Measurements from ENCODE around the gene KPNA4.

KPNA4 gene

DNA sequence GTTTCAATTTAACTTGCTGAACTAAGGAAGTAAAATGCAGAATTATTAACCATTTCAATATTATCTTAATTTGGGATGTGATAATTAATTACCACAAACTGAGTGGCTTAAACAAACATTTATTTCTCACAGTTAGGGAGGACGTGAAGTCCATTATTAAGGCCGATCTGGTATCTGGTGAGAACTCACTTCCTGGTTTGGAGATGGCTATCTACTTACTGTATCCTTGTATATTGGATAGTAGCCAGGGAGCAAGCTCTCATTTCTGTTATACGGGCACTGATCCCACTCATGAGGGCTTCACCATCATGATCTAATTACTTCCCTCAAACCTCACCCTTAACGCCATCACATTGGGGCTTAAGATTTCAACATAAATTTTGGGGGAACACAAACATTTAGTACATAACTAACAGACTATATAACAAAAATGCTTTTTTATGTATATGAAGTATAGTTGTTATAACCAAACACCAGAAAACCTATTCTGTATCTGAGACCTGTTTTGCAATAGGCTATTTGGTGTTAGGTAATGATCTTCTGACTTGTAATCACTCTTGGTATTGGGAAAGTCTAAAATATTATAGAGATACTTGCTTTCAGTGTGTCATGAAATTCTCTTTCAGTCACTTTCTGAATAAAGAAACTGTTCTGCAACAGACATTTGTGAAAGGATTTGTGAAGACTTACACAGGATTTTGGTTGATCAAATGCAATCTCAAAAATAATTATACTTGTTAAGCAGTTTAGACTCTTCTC is 4.7 kb upstream of the KPNA4 start:
- H3K4me3 ChIP-seq, result no peak overlapping the region
- no peak overlapping the region for H3K27ac ChIP-seq
- no peak for DNase-seq (ENCODE audit: low spot score)
- TF ChIP-seq, protein P1, sequence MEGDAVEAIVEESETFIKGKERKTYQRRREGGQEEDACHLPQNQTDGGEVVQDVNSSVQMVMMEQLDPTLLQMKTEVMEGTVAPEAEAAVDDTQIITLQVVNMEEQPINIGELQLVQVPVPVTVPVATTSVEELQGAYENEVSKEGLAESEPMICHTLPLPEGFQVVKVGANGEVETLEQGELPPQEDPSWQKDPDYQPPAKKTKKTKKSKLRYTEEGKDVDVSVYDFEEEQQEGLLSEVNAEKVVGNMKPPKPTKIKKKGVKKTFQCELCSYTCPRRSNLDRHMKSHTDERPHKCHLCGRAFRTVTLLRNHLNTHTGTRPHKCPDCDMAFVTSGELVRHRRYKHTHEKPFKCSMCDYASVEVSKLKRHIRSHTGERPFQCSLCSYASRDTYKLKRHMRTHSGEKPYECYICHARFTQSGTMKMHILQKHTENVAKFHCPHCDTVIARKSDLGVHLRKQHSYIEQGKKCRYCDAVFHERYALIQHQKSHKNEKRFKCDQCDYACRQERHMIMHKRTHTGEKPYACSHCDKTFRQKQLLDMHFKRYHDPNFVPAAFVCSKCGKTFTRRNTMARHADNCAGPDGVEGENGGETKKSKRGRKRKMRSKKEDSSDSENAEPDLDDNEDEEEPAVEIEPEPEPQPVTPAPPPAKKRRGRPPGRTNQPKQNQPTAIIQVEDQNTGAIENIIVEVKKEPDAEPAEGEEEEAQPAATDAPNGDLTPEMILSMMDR (IDR thresholded peaks at IDR 0.05), result no peak

DNA sequence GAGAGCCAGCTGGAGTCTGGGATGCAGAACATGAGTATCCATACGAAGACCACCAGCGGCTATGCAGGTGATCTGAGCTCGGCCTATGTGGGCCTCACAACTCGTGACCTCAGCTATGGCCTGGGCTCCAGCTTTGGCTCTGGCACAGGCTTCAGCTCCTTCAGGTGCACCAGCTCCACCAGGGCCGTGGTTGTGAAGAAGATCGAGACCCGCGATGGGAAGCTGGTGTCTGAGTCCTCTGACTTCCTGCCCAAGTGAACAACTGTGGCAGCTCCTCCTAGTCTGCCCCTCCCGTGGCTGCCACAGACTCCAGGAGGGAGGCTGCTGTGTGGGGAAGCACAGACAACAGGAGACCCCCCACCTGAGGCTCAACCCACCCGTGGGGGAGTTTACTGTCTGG is 3.6 kb upstream of the KPNA4 start:
- Histone ChIP-seq H3K4me3 (no peak overlapping the region), H3K27ac (no peak overlapping the region)
- TF ChIP-seq, protein P1 (IDR thresholded peaks at IDR 0.05), result no peak
- no peak for DNase-seq (ENCODE audit: low spot score)

DNA sequence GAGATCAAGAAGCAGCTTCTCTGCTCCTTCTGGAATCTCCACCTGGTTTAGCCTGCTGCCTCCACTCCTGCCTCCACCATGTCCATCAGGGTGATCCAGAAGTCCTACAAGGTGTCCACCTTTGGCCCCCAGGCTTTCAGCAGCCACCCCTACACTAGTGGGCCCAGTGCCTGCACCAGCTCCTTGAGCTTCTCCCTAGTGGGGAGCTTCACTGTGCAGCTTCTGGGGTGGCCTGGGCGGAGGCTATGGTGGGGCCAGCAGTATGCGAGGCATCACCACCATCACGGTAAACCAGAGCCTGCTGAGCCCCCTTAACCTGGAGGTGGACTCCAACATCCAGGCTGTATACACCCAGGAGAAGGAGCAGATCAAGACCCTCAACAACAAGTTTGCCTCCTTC is 2.4 kb upstream of the KPNA4 start:
- H3K27ac ChIP-seq, result no peak overlapping the region
- H3K4me3 ChIP-seq, result no peak overlapping the region
- no peak for DNase-seq (ENCODE audit: low spot score)
- TF ChIP-seq, protein P1 (IDR thresholded peaks at IDR 0.05), result no peak

DNA sequence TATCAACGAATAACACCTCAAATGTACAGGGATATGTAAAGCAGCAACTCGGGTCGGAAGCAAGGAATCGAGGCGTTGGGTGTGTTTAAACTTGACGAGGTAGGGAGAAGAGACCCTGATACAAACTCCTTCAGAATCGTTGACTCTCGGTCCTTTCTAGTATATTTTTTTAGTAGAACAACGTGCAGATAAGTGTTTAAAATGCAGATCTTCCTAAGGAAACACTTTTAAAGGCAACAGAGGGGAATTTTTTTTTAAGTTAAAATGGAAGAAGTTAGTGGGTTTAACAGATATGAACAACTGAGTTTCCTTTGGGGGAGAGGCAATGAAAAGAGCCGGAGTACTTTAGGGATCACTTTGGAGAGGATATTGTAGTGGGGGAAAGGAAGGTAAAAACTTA is 1.1 kb upstream of the KPNA4 start:
- H3K27ac ChIP-seq, result peak overlapping the region; percentile 97 to 99
- peak overlapping the region; percentile 88 for H3K4me3 ChIP-seq
- TF ChIP-seq, protein P1 (IDR thresholded peaks at IDR 0.05), result no peak
- DNase-seq (ENCODE audit: low spot score), result no peak

DNA sequence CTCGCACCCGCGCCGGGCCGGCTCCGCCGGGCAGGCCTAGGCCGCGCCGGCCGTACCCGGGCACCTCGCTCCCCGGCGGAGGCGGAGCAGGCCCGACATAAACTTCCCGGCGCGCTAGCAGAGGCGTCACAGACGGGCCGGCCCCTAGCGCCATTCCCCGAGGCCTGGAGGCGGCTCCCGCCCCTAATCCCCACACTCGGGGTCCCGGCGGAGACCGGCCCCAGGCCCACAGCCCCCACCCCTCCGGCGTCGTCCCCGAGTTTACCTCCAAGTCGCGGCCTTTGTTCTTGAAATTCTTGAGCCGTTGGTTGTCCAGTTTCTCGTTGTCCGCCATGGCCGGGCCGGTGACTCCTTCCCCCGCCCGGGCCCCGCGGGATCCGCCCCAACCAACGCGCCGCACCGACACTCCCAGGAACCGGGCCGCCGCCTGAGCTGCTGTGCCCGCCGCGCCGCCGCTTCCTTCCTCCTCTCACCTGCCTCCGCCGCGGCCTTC is 376 bp downstream of the KPNA4 start:
- Histone ChIP-seq H3K27ac (peak overlapping the region; percentile 97 to 99), H3K4me3 (peak overlapping the region; percentile 88)
- no peak for DNase-seq (ENCODE audit: low spot score)
- TF ChIP-seq, protein P1 (IDR thresholded peaks at IDR 0.05), result no peak

DNA sequence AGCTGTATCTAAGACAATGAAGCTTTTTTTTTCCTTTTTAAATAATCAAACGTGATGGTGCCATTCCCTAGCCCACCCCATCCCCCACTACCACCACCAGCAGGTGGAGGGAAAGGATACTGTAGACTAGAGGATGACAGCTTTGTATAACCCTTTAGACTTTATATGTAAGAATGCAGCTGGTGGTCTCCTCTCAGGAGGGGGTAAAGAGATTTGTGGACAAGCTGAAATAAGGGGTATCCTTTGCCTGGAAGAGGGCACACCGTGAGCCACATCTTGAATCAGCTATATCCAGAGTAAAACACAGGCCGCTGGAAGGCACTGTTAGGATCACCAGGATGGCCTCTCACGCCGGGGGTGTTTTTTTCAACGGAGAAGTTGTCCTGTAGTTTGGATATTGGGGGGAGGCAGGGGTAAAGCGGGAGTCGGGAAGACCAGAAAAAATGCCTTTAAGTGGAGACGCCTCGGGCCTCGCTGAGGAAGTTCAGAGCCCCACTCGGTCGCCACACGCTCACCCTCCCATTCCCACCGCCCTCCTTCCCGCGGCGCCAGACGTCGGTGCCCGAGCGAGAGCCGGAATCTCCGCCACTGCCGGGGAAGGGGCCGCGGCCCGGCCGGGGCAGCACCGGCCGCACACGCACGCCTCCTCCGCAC is 986 bp downstream of the KPNA4 start:
- DNase-seq (ENCODE audit: low spot score), result no peak
- TF ChIP-seq, protein P1 (IDR thresholded peaks at IDR 0.05), result no peak
- H3K4me3 ChIP-seq, result peak overlapping the region; percentile 88
- H3K27ac ChIP-seq, result peak overlapping the region; percentile 97 to 99

DNA sequence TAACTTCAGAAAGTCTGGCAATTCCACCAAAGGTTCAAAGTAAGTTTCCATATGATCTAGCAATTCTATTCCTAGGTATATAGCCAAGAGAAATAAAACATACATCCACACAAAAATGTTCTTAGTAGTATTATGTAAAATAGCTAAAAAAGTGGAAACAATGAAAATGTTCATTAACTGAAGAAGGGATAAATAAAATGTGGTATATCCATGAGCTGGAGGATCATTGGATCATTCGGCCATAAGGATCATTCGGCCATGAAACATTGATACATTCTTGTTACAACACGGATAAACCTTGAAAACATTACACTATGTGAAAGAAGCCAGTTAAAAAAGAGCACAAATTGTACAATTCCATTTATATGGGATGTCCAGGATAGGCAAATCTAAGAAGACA is 2.4 kb downstream of the KPNA4 start:
- TF ChIP-seq, protein P1 (IDR thresholded peaks at IDR 0.05), result no peak
- H3K4me3 ChIP-seq, result peak overlapping the region; percentile 22
- H3K27ac ChIP-seq, result no peak overlapping the region
- no peak for DNase-seq (ENCODE audit: low spot score)

Data from coronary artery (tissue), 2 donors.